GM19397 (cell line): ENCODE data around the gene SH2D3C.
"Not testable (repeated sequence)": the region's sequence is repeated elsewhere in the genome, so short reads cannot be mapped to it uniquely, and the experiment has no call there.

Experiments used
- ATAC-seq: cut with Tn5 transposase; IDR thresholded peaks from one replicate; pipeline ENCODE4 v1.9.1; 2021; ENCODE audit warnings: mild to moderate bottlenecking, moderate library complexity; ENCODE audit not compliant: unreplicated experiment

SH2D3C gene

GRCh38 chr9:127785933-127786772 lies 7.7 kb upstream of the SH2D3C start, which contains the start of gene CDK9:
Gene CDK9 (plus strand): TSS chr9:127786034. CDS start chr9:127786149, 115 bp downstream.
- ATAC-seq = peak; percentile 58

GRCh38 chr9:127785023-127785932 lies 6.8 kb upstream of the SH2D3C start:
- peak; percentile 49 for ATAC-seq

GRCh38 chr9:127783111-127784008 lies 4.9 kb upstream of the SH2D3C start:
- no peak for ATAC-seq

- ATAC-seq = no peak
Observed at GRCh38 chr9:127781806-127782205, 3.3 kb upstream of the SH2D3C start.

GRCh38 chr9:127780909-127781308 lies 2.4 kb upstream of the SH2D3C start:
- not testable (repeated sequence) for ATAC-seq

GRCh38 chr9:127780126-127780885 lies 1.8 kb upstream of the SH2D3C start:
- no peak for ATAC-seq

- peak; percentile 41 for ATAC-seq
Observed at GRCh38 chr9:127779136-127779981, 893 bp upstream of the SH2D3C start.

- no peak for ATAC-seq
Observed at GRCh38 chr9:127777368-127777980, 992 bp downstream of the SH2D3C start.

- ATAC-seq = no peak
Observed at GRCh38 chr9:127776924-127777289, 1.6 kb downstream of the SH2D3C start.

- no peak for ATAC-seq
Observed at GRCh38 chr9:127776195-127776923, 2.1 kb downstream of the SH2D3C start.

- no peak for ATAC-seq
Observed at GRCh38 chr9:127773981-127774380, 4.5 kb downstream of the SH2D3C start.

- ATAC-seq = no peak
Observed at GRCh38 chr9:127773272-127773671, 5.2 kb downstream of the SH2D3C start.

GRCh38 chr9:127772603-127773002 lies 5.9 kb downstream of the SH2D3C start:
- no peak for ATAC-seq

- ATAC-seq = no peak
Observed at GRCh38 chr9:127771570-127772189, 6.8 kb downstream of the SH2D3C start.

GRCh38 chr9:127770905-127771569 lies 7.4 kb downstream of the SH2D3C start:
- peak; percentile 80 for ATAC-seq

GRCh38 chr9:127770583-127770904 lies 7.9 kb downstream of the SH2D3C start:
- no peak for ATAC-seq

- ATAC-seq = no peak
Observed at GRCh38 chr9:127769929-127770582, 8.4 kb downstream of the SH2D3C start.
